Skeletal muscle satellite cell (primary cell): ENCODE results near the gene GSK3B.
"Not testable (repeated sequence)": the region's sequence is repeated elsewhere in the genome, so short reads cannot be mapped to it uniquely, and the experiment has no call there.

ENCODE experiments used
- H3K27me3 ChIP-seq: 2 replicates; pipeline ENCODE4 v1.7.0; 2013; ENCODE audit warnings: low read length; ENCODE audit not compliant: control insufficient read depth, insufficient read depth
- H3K36me3 ChIP-seq: 2 replicates; pipeline ENCODE4 v1.7.0; 2013; ENCODE audit warnings: mild to moderate bottlenecking, control low read depth, low read length; ENCODE audit not compliant: insufficient read depth
- H3K4me1 ChIP-seq: 2 replicates; pipeline ENCODE4 v1.7.0; 2013; ENCODE audit warnings: low read length; ENCODE audit not compliant: control insufficient read depth, insufficient read depth
- H3K4me2 ChIP-seq: 2 replicates; pipeline ENCODE4 v1.7.0; 2013; ENCODE audit warnings: mild to moderate bottlenecking, low read length
- H3K4me3 ChIP-seq: 2 replicates; pipeline ENCODE4 v1.7.0; 2013; ENCODE audit warnings: low read length
- H3K9ac ChIP-seq: 2 replicates; pipeline ENCODE4 v1.7.0; 2013; ENCODE audit warnings: mild to moderate bottlenecking, low read depth, low read length, moderate library complexity
- H3K9me3 ChIP-seq: replicated peaks from 2 replicates; pipeline ENCODE4 v1.7.0; 2013; ENCODE audit warnings: mild to moderate bottlenecking, control low read depth, low read length

The GSK3B gene

GRCh38 chr3:120051570-120051969 is 42.7 kb downstream of the GSK3B start:
- not testable (repeated sequence) for H3K27me3 ChIP-seq, H3K4me2 ChIP-seq, H3K4me3 ChIP-seq, H3K9ac ChIP-seq, H3K9me3 ChIP-seq, H3K36me3 ChIP-seq
- H3K4me1 ChIP-seq, result peaks cover 10% of the 10 kb centered on the region

- H3K4me3 ChIP-seq, result no peak overlapping the region
- no peak overlapping the region for H3K4me2 ChIP-seq
- H3K27me3 ChIP-seq, result no peaks in the 10 kb centered on the region
- H3K9me3 ChIP-seq, result no peaks in the 10 kb centered on the region
- H3K9ac ChIP-seq, result no peak overlapping the region
- no peaks in the 10 kb centered on the region for H3K36me3 ChIP-seq
- H3K4me1 ChIP-seq, result peaks cover 10% of the 10 kb centered on the region
Measured at GRCh38 chr3:120049881-120050539, 44.2 kb downstream of the GSK3B start.

- H3K27me3 ChIP-seq, result no peaks in the 10 kb centered on the region
- no peaks in the 10 kb centered on the region for H3K9me3 ChIP-seq
- no peak overlapping the region for H3K4me2 ChIP-seq
- H3K36me3 ChIP-seq, result no peaks in the 10 kb centered on the region
- peaks cover 10% of the 10 kb centered on the region for H3K4me1 ChIP-seq
- H3K9ac ChIP-seq, result no peak overlapping the region
- H3K4me3 ChIP-seq, result no peak overlapping the region
Measured at GRCh38 chr3:120049072-120049471, 45.2 kb downstream of the GSK3B start.

- H3K4me3 ChIP-seq, result no peak overlapping the region
- H3K36me3 ChIP-seq, result no peaks in the 10 kb centered on the region
- H3K27me3 ChIP-seq, result no peaks in the 10 kb centered on the region
- H3K4me2 ChIP-seq, result no peak overlapping the region
- H3K9ac ChIP-seq, result no peak overlapping the region
- H3K9me3 ChIP-seq, result no peaks in the 10 kb centered on the region
- H3K4me1 ChIP-seq, result peaks cover 10% of the 10 kb centered on the region
Measured at GRCh38 chr3:120048355-120049041, 45.7 kb downstream of the GSK3B start.

GRCh38 chr3:120047686-120048085 is 46.6 kb downstream of the GSK3B start:
- H3K9me3 ChIP-seq, result no peaks in the 10 kb centered on the region
- peaks cover 10% of the 10 kb centered on the region for H3K4me1 ChIP-seq
- H3K4me3 ChIP-seq, result no peak overlapping the region
- H3K36me3 ChIP-seq, result no peaks in the 10 kb centered on the region
- H3K27me3 ChIP-seq, result no peaks in the 10 kb centered on the region
- H3K9ac ChIP-seq, result no peak overlapping the region
- no peak overlapping the region for H3K4me2 ChIP-seq

GRCh38 chr3:120040813-120041377 is 53.4 kb downstream of the GSK3B start:
- no peak overlapping the region for H3K4me2 ChIP-seq
- H3K9ac ChIP-seq, result no peak overlapping the region
- H3K4me1 ChIP-seq, result no peaks in the 10 kb centered on the region
- no peak overlapping the region for H3K4me3 ChIP-seq
- H3K9me3 ChIP-seq, result peaks cover 6% of the 10 kb centered on the region
- no peaks in the 10 kb centered on the region for H3K27me3 ChIP-seq
- H3K36me3 ChIP-seq, result no peaks in the 10 kb centered on the region

- H3K9me3 ChIP-seq, result peaks cover 6% of the 10 kb centered on the region
- no peak overlapping the region for H3K4me2 ChIP-seq
- H3K4me1 ChIP-seq, result no peaks in the 10 kb centered on the region
- H3K4me3 ChIP-seq, result no peak overlapping the region
- H3K9ac ChIP-seq, result no peak overlapping the region
- H3K27me3 ChIP-seq, result no peaks in the 10 kb centered on the region
- H3K36me3 ChIP-seq, result no peaks in the 10 kb centered on the region
Measured at GRCh38 chr3:120039642-120040610, 54.3 kb downstream of the GSK3B start.

GRCh38 chr3:120033596-120033995 is 60.7 kb downstream of the GSK3B start:
- no peak overlapping the region for H3K4me2 ChIP-seq
- no peaks in the 10 kb centered on the region for H3K36me3 ChIP-seq
- H3K9ac ChIP-seq, result no peak overlapping the region
- no peaks in the 10 kb centered on the region for H3K4me1 ChIP-seq
- H3K9me3 ChIP-seq, result no peaks in the 10 kb centered on the region
- H3K27me3 ChIP-seq, result no peaks in the 10 kb centered on the region
- H3K4me3 ChIP-seq, result no peak overlapping the region

GRCh38 chr3:120031561-120031960 is 62.7 kb downstream of the GSK3B start:
- Histone ChIP-seq H3K4me2 (no peak overlapping the region), H3K9ac (no peak overlapping the region), H3K27me3 (no peaks in the 10 kb centered on the region)

GRCh38 chr3:120029749-120030148 is 64.5 kb downstream of the GSK3B start:
- Histone ChIP-seq H3K27me3 (no peaks in the 10 kb centered on the region), H3K9ac (no peak overlapping the region), H3K4me1 (no peaks in the 10 kb centered on the region), H3K36me3 (no peaks in the 10 kb centered on the region), H3K4me3 (no peak overlapping the region), H3K4me2 (no peak overlapping the region), H3K9me3 (no peaks in the 10 kb centered on the region)

More at GRCh38 chr3:120031561-120031960, 62.7 kb downstream of the GSK3B start:
- H3K4me1 ChIP-seq, result no peaks in the 10 kb centered on the region
- H3K36me3 ChIP-seq, result no peaks in the 10 kb centered on the region
- H3K9me3 ChIP-seq, result no peaks in the 10 kb centered on the region
- H3K4me3 ChIP-seq, result no peak overlapping the region
